Left ventricle myocardium inferior (tissue), 1 donor: ENCODE measurements around the gene PRKAB2. TPM values are rescaled to one million over a fixed set of nuclear protein-coding genes. Genes with fewer than 3 reads are reported as not detected.

Source experiments
- DNase-seq: peaks from one replicate; pipeline ENCODE4 v3.0.0-alpha.2; 2020
- H3K27ac ChIP-seq: fragments of 200-600 bp; replicated peaks from 2 replicates; pipeline ENCODE4 v1.8.0; 2021
- H3K27me3 ChIP-seq: fragments of 200-600 bp; 2 replicates; pipeline ENCODE4 v1.8.0; 2021; ENCODE audit warnings: low read depth
- H3K36me3 ChIP-seq: fragments of 200-600 bp; 2 replicates; pipeline ENCODE4 v1.8.0; 2021
- H3K4me1 ChIP-seq: fragments of 200-600 bp; 2 replicates; pipeline ENCODE4 v1.8.0; 2021
- H3K4me3 ChIP-seq: fragments of 200-600 bp; 2 replicates; pipeline ENCODE4 v1.8.0; 2021; ENCODE audit warnings: mild to moderate bottlenecking, moderate library complexity
- H3K9me3 ChIP-seq: fragments of 200-600 bp; replicated peaks from 2 replicates; pipeline ENCODE4 v1.8.0; 2021
- intact Hi-C: fragments of 100-400 bp; cut with micrococcal nuclease; formaldehyde crosslinking; loops from one replicate; pipeline ENCODE4 v1.11.0; 2022
- total RNA-seq: library from RNA; stranded (reverse); fragmentation: NEBNext Ultra II Directional; extraction: Animal tissue kit (Norgen Biotek cat#: 25700); gene quantifications from one replicate; pipeline ENCODE4 v1.2.1, GENCODE V29; 2021
- TF ChIP-seq, protein P1 (sequence below): fragments of 200-600 bp; IDR thresholded peaks from 2 replicates; pipeline ENCODE4 v1.8.0; 2021; ENCODE audit warnings: antibody characterized with exemption, mild to moderate bottlenecking, borderline replicate concordance
- donor health status: DM: no; HTN: yes; CAD: no; lungs with severe emphysema.

Gene PRKAB2
- total RNA-seq, 1 donor from 2014 or later, result 37.8 TPM

GRCh38 chr1:147214842-147215539 lies 42.7 kb upstream of the PRKAB2 start:
- TF ChIP-seq, protein P1, sequence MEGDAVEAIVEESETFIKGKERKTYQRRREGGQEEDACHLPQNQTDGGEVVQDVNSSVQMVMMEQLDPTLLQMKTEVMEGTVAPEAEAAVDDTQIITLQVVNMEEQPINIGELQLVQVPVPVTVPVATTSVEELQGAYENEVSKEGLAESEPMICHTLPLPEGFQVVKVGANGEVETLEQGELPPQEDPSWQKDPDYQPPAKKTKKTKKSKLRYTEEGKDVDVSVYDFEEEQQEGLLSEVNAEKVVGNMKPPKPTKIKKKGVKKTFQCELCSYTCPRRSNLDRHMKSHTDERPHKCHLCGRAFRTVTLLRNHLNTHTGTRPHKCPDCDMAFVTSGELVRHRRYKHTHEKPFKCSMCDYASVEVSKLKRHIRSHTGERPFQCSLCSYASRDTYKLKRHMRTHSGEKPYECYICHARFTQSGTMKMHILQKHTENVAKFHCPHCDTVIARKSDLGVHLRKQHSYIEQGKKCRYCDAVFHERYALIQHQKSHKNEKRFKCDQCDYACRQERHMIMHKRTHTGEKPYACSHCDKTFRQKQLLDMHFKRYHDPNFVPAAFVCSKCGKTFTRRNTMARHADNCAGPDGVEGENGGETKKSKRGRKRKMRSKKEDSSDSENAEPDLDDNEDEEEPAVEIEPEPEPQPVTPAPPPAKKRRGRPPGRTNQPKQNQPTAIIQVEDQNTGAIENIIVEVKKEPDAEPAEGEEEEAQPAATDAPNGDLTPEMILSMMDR, result no peak
- H3K36me3 ChIP-seq, result peaks cover 10% of the 10 kb centered on the region
- no peaks in the 10 kb centered on the region for H3K27me3 ChIP-seq
- intact Hi-C loops, result no loop called here
- no peak overlapping the region for H3K4me3 ChIP-seq
- no peak overlapping the region for H3K27ac ChIP-seq
- no peak for DNase-seq
- no peaks in the 10 kb centered on the region for H3K9me3 ChIP-seq
- no peaks in the 10 kb centered on the region for H3K4me1 ChIP-seq

DNA sequence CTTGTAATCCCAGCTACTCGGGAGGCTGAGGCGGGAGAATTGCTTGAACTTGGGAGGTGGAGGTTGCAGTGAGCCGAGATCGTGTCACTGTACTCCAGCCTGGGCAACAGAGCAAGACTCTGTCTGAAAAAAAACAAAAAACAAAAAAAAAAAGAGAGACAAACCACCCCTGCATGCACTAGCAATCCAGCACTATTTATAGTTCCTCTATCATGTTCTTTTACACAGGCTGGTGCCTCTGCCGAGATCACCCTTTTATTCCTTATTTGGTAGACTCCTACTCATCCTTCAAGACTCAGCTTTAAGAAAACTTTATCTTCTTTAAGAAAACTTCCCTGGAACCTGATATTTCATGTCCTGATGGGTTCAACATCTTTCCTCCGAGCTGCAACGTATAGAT lies 42.1 kb upstream of the PRKAB2 start:
- Histone ChIP-seq H3K9me3 (no peaks in the 10 kb centered on the region), H3K27me3 (no peaks in the 10 kb centered on the region), H3K27ac (no peak overlapping the region), H3K4me1 (no peaks in the 10 kb centered on the region), H3K4me3 (no peak overlapping the region), H3K36me3 (peaks cover 10% of the 10 kb centered on the region)
- no peak for DNase-seq
- TF ChIP-seq, protein P1, result no peak
- intact Hi-C loops, result no loop called here

- intact Hi-C loops, result no loop called here
- no peak overlapping the region for H3K4me3 ChIP-seq
- TF ChIP-seq, protein P1, result no peak
Observed at GRCh38 chr1:147213271-147213670, 41.0 kb upstream of the PRKAB2 start.

GRCh38 chr1:147211577-147211976 lies 39.3 kb upstream of the PRKAB2 start:
- no peaks in the 10 kb centered on the region for H3K27me3 ChIP-seq
- no peaks in the 10 kb centered on the region for H3K4me1 ChIP-seq
- H3K9me3 ChIP-seq, result no peaks in the 10 kb centered on the region
- H3K27ac ChIP-seq, result no peak overlapping the region
- peaks cover 16% of the 10 kb centered on the region for H3K36me3 ChIP-seq
- DNase-seq, result no peak
- intact Hi-C loops, result no loop called here
- H3K4me3 ChIP-seq, result no peak overlapping the region
- TF ChIP-seq, protein P1, result no peak

More at GRCh38 chr1:147213271-147213670, 41.0 kb upstream of the PRKAB2 start:
- no peak for DNase-seq
- H3K27me3 ChIP-seq, result no peaks in the 10 kb centered on the region
- no peak overlapping the region for H3K27ac ChIP-seq
- H3K36me3 ChIP-seq, result peaks cover 16% of the 10 kb centered on the region
- H3K9me3 ChIP-seq, result no peaks in the 10 kb centered on the region
- no peaks in the 10 kb centered on the region for H3K4me1 ChIP-seq

DNA sequence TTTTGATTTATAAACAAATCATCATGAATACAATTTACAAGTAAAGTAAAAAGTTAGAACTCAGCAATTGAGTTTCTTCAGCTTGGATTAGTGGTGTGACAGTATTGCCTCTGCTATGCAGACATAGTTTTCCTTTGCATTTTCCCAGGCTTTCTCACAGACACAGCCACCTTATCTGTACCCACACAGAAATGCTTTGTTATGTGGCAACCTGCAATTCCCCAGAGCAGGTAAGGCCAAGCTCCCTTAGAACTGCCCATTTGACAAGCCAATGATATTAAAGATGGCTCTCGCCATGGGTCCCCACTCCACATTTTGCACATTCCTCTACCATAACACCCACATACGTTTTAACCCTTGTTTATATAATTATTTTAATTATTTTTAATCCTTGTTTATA lies 38.7 kb upstream of the PRKAB2 start:
- intact Hi-C loops, result no loop called here
- Histone ChIP-seq H3K4me3 (no peak overlapping the region), H3K27ac (no peak overlapping the region), H3K36me3 (peaks cover 16% of the 10 kb centered on the region), H3K27me3 (no peaks in the 10 kb centered on the region), H3K9me3 (no peaks in the 10 kb centered on the region), H3K4me1 (no peaks in the 10 kb centered on the region)
- no peak for DNase-seq
- TF ChIP-seq, protein P1, result no peak
